Peyer's patch (tissue), 4 donors: Measurements from ENCODE around the gene GLCCI1.

Source experiments
- POLR2A ChIP-seq, 2 donors: fragments of 450-650 bp; IDR thresholded peaks; one replicate each; pipeline ENCODE4 v1.5.1; 2017; ENCODE audit warnings: antibody characterized with exemption in 2 of 2, mild to moderate bottlenecking in 2 of 2, moderate library complexity in 2 of 2
- TF ChIP-seq, protein P1 (sequence below), 6 experiments: fragments of 450-650 bp in 4 of 6; fragments of 200-600 bp in 2 of 6; sonication (generic) in 1 of 6; IDR thresholded peaks; one replicate each; pipeline ENCODE4 v1.5.1; 2017 to 2019; ENCODE audit warnings: antibody characterized with exemption in 6 of 6, mild to moderate bottlenecking in 3 of 6, moderate library complexity in 1 of 6

DNA sequence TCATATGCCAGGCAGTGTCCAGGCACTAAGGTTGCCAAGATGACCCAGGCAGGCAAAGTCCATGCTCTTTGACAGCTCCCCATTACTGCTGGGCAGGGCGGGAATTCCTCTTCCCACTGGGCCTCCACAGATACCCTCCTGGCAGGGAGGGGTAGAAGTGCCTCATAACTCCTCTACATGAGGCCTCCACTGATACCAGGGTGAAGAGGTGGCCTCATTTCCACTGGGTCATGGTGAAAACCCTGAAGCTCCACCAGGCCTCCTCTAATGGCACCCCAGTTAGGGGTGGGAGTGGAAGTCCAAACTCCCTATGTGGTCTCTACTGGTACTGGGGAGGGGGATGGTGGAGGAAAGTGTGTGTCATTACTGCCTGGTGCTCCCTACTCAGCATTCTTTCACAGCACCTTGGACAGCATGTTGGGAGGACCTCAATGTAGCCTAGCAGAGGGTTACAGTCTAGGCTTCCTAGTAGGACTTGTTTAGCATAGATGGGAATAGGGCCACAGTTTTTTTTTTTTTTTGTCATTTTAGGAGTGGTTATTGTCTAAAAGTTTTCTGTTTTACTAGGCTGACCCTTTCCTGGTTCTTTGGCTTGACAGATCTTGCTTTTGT lies 34.6 kb upstream of the GLCCI1 start:
- no peak for TF ChIP-seq POLR2A (IDR thresholded peaks at IDR 0.05)
- TF ChIP-seq, protein P1, sequence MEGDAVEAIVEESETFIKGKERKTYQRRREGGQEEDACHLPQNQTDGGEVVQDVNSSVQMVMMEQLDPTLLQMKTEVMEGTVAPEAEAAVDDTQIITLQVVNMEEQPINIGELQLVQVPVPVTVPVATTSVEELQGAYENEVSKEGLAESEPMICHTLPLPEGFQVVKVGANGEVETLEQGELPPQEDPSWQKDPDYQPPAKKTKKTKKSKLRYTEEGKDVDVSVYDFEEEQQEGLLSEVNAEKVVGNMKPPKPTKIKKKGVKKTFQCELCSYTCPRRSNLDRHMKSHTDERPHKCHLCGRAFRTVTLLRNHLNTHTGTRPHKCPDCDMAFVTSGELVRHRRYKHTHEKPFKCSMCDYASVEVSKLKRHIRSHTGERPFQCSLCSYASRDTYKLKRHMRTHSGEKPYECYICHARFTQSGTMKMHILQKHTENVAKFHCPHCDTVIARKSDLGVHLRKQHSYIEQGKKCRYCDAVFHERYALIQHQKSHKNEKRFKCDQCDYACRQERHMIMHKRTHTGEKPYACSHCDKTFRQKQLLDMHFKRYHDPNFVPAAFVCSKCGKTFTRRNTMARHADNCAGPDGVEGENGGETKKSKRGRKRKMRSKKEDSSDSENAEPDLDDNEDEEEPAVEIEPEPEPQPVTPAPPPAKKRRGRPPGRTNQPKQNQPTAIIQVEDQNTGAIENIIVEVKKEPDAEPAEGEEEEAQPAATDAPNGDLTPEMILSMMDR (IDR thresholded peaks at IDR 0.05): no peak
